Hepatocyte (in vitro differentiated cells): Measurements from ENCODE around the gene ZNF385B. TPM values are rescaled to one million over a fixed set of nuclear protein-coding genes. Genes with fewer than 3 reads are reported as not detected.

ENCODE experiments used
- DNase-seq: peaks from one replicate; pipeline ENCODE4 v3.0.0-alpha.2; 2016; ENCODE audit warnings: low spot score
- H2AFZ ChIP-seq: fragments of 200-600 bp; sonication (generic); 2 replicates; pipeline ENCODE4 v1.6.0; 2016; ENCODE audit warnings: antibody characterized with exemption, mild to moderate bottlenecking
- H3K27ac ChIP-seq: fragments of 200-600 bp; sonication (generic); 2 replicates; pipeline ENCODE4 v1.5.1; 2016; ENCODE audit warnings: mild to moderate bottlenecking
- H3K27me3 ChIP-seq: fragments of 200-600 bp; sonication (generic); 2 replicates; pipeline ENCODE4 v1.6.1; 2016
- H3K36me3 ChIP-seq: fragments of 200-600 bp; sonication (generic); replicated peaks from 2 replicates; pipeline ENCODE4 v1.5.1; 2016; ENCODE audit warnings: low read depth; ENCODE audit not compliant: insufficient read depth
- H3K4me1 ChIP-seq: fragments of 200-600 bp; sonication (generic); 2 replicates; pipeline ENCODE4 v1.5.1; 2016; ENCODE audit warnings: mild to moderate bottlenecking, moderate library complexity; ENCODE audit not compliant: insufficient read depth
- H3K4me2 ChIP-seq: fragments of 200-600 bp; sonication (generic); 2 replicates; pipeline ENCODE4 v1.6.0; 2016
- H3K4me3 ChIP-seq: fragments of 200-600 bp; sonication (generic); 2 replicates; pipeline ENCODE4 v1.5.1; 2016; ENCODE audit warnings: mild to moderate bottlenecking
- H3K79me2 ChIP-seq: fragments of 200-600 bp; sonication (generic); 2 replicates; pipeline ENCODE4 v1.6.0; 2017; ENCODE audit warnings: mild to moderate bottlenecking
- H3K9me2 ChIP-seq: fragments of 200-600 bp; sonication (generic); replicated peaks from 2 replicates; pipeline ENCODE4 v1.6.0; 2017; ENCODE audit warnings: mild to moderate bottlenecking; ENCODE audit not compliant: insufficient read depth
- H3K9me3 ChIP-seq: fragments of 200-600 bp; sonication (generic); 2 replicates; pipeline ENCODE4 v1.5.1; 2016; ENCODE audit warnings: low read depth, mild to moderate bottlenecking
- H4K20me1 ChIP-seq: fragments of 200-600 bp; sonication (generic); 2 replicates; pipeline ENCODE4 v1.6.0; 2016; ENCODE audit warnings: mild to moderate bottlenecking; ENCODE audit not compliant: insufficient read depth, poor library complexity, severe bottlenecking
- CTCF ChIP-seq: fragments of 200-600 bp; sonication (generic); IDR thresholded peaks from 2 replicates; pipeline ENCODE4 v1.5.1; 2016; ENCODE audit warnings: antibody characterized with exemption, mild to moderate bottlenecking; ENCODE audit not compliant: poor library complexity
- EZH2 ChIP-seq: fragments of 200-600 bp; sonication (generic); IDR thresholded peaks from 2 replicates; pipeline ENCODE4 v1.6.1; 2016; ENCODE audit warnings: antibody characterized with exemption, mild to moderate bottlenecking, borderline replicate concordance
- EZH2phosphoT487 ChIP-seq: fragments of 200-600 bp; sonication (generic); IDR thresholded peaks from one replicate; pipeline ENCODE4 v1.6.1; 2018; ENCODE audit warnings: antibody characterized with exemption, mild to moderate bottlenecking, low read depth, moderate library complexity; ENCODE audit not compliant: unreplicated experiment, severe bottlenecking
- WGBS: methylation state at CpG from one replicate; pipeline ENCODE4 v1.1.6; 2016; ENCODE audit warnings: low lambda C conversion rate; ENCODE audit errors: missing lambda C conversion rate; 5-methylcytosine and 5-hydroxymethylcytosine counted together
- microRNA counts: library from miRNA; unstranded; fragments of <30 nt; microRNA quantifications from one replicate; lab custom pipeline; 2017
- microRNA-seq: library from miRNA; unstranded; fragments of <30 nt; microRNA quantifications from one replicate; pipeline ENCODE4, GENCODE V29; 2017
- polyA plus RNA-seq: library from polyadenylated mRNA; unstranded; fragments of >200 nt; fragmentation: Nextera tagmentation; extraction: Ambion mirVana; gene quantifications from 2 replicates; pipeline ENCODE4 v1.2.1, GENCODE V29; 2016
- small RNA-seq: library from RNA; depleted of rRNA; stranded (forward); fragments of <200 nt; gene quantifications from one replicate; pipeline ENCODE3, GENCODE V24; 2014
- total RNA-seq: library from RNA; depleted of rRNA; stranded (reverse); fragments of >200 nt; gene quantifications from 2 replicates; pipeline ENCODE4 v1.2.3, GENCODE V29; 2014

Gene ZNF385B
- total and polyA plus RNA-seq, 2 experiments from 2014 or later = 1.8 to 2.4 TPM

- H3K4me3 ChIP-seq = no peak overlapping the region
- no peaks in the 10 kb centered on the region for H4K20me1 ChIP-seq
- H3K36me3 ChIP-seq = no peaks in the 10 kb centered on the region
- H3K27ac ChIP-seq = no peak overlapping the region
- 44% methylated on average over 8 of the region's 8 CpGs for WGBS
- H3K4me2 ChIP-seq = no peak overlapping the region
- no peaks in the 10 kb centered on the region for H3K4me1 ChIP-seq
- no peak overlapping the region for H2AFZ ChIP-seq
- H3K9me3 ChIP-seq = no peaks in the 10 kb centered on the region
- TF ChIP-seq CTCF = peak; percentile 71
- TF ChIP-seq EZH2 = no peak
- no peaks in the 10 kb centered on the region for H3K27me3 ChIP-seq
- H3K79me2 ChIP-seq = no peaks in the 10 kb centered on the region
- peak; percentile 82 for DNase-seq
- no peaks in the 10 kb centered on the region for H3K9me2 ChIP-seq
Observed at GRCh38 chr2:179410552-179411356, 450.7 kb downstream of the ZNF385B start.

GRCh38 chr2:179403624-179404023 is 457.8 kb downstream of the ZNF385B start:
- no peak for DNase-seq
- no peak overlapping the region for H3K4me2 ChIP-seq
- no peaks in the 10 kb centered on the region for H3K4me1 ChIP-seq
- no peaks in the 10 kb centered on the region for H3K79me2 ChIP-seq
- H3K36me3 ChIP-seq = no peaks in the 10 kb centered on the region
- no peak overlapping the region for H3K4me3 ChIP-seq
- H3K27me3 ChIP-seq = no peaks in the 10 kb centered on the region
- H2AFZ ChIP-seq = no peak overlapping the region
- TF ChIP-seq EZH2 = no peak
- no peak for TF ChIP-seq EZH2phosphoT487
- TF ChIP-seq CTCF = no peak
- no peaks in the 10 kb centered on the region for H4K20me1 ChIP-seq
- H3K9me3 ChIP-seq = no peaks in the 10 kb centered on the region
- no peak overlapping the region for H3K27ac ChIP-seq
- H3K9me2 ChIP-seq = no peaks in the 10 kb centered on the region

GRCh38 chr2:179393481-179393880 is 467.9 kb downstream of the ZNF385B start:
- H3K27ac ChIP-seq = no peak overlapping the region
- no peak overlapping the region for H3K4me2 ChIP-seq
- H3K79me2 ChIP-seq = no peaks in the 10 kb centered on the region
- 68% methylated on average over 2 of the region's 2 CpGs for WGBS
- H2AFZ ChIP-seq = no peak overlapping the region
- DNase-seq = no peak
- H3K36me3 ChIP-seq = no peaks in the 10 kb centered on the region
- H4K20me1 ChIP-seq = no peaks in the 10 kb centered on the region
- no peaks in the 10 kb centered on the region for H3K4me1 ChIP-seq
- H3K9me2 ChIP-seq = no peaks in the 10 kb centered on the region
- TF ChIP-seq CTCF = no peak
- no peak for TF ChIP-seq EZH2
- TF ChIP-seq EZH2phosphoT487 = no peak
- H3K9me3 ChIP-seq = no peaks in the 10 kb centered on the region
- H3K4me3 ChIP-seq = no peak overlapping the region
- no peaks in the 10 kb centered on the region for H3K27me3 ChIP-seq

MicroRNA genes within 50 kb of the gene (microRNA counts, 767-probe panel; counts per million panel counts)
- microRNA hsa-miR-1258 (lab: Ali Mortazavi, UCI) = not detected

Small RNA genes within 50 kb of the gene (microRNA-seq; reads per million reads assigned to microRNA genes)
- not detected for gene MIR1258

Small RNA genes within 50 kb of the gene (small RNA-seq; reads per million reads assigned to genes)
- gene MIR1258 = not detected

Other genes with a start within 250 kb of the ZNF385B start
- 17.6 and 19.3 TPM in 2 replicates for gene CWC22, start 145.7 kb upstream of the ZNF385B start, total RNA-seq
- 14.6 and 15.7 TPM in 2 replicates for gene CWC22, start 145.7 kb upstream of the ZNF385B start, polyA plus RNA-seq